ENCODE data around the gene DGKQ. TPM values are rescaled to one million over a fixed set of nuclear protein-coding genes. Genes with fewer than 3 reads are reported as not detected.

DGKQ gene
- polyA plus RNA-seq, 1 of the 3 experiments (the other 2 are of a cell fraction): 10.9 TPM

- 4% methylated on average over 5 of the region's 89 CpGs for WGBS (ENCODE audit: low lambda C conversion rate)
- TF ChIP-seq EP300 (IDR thresholded peaks at IDR 0.05; ENCODE audit: borderline replicate concordance in 1 of 2, low read depth in 1 of 2, low read length in 1 of 2) (no peak), ZBTB33 (IDR thresholded peaks at IDR 0.05; ENCODE audit: borderline replicate concordance, low read depth) (no peak), TAF1 (IDR thresholded peaks at IDR 0.05; ENCODE audit: borderline replicate concordance, low read depth, low read length) (0 out of 2 replicates have a peak, but pooled peaks have one; percentile 19), JUND (IDR thresholded peaks at IDR 0.05) (no peak)
- peak; percentile 79 for DNase-seq
- ChIA-PET CTCF (interaction anchor here (1.2 to 1.3 kb wide), 2 partner anchors 8 to 120 kb away, joined by 3 to 4 read pairs; no protein-coding TSS in a partner anchor), POLR2A (no interaction called here)
- H3K9me3 ChIP-seq: no peaks in the 10 kb centered on the region
- H3K27ac ChIP-seq (ENCODE audit: low read depth in 2 of 2, low read length in 1 of 2): no peak within 1 kb of the TSS
- peak within 1 kb of the TSS; percentile 93 for H3K4me2 ChIP-seq
- no peaks in the 10 kb centered on the region for H3K9me2 ChIP-seq
- peaks cover 38% of the 10 kb centered on the region for H3K27me3 ChIP-seq (ENCODE audit: insufficient read depth)
- H3F3A ChIP-seq (replicated peaks; ENCODE audit: insufficient read depth): peaks cover 11% of the 10 kb centered on the region
- H4K20me1 ChIP-seq (ENCODE audit: insufficient read depth): 0 out of 2 replicates have a peak, but pooled peaks cover 7% of the 10 kb centered on the region
- no peak within 1 kb of the TSS; the same call in 1 of the 2 replicates for H3K9ac ChIP-seq
- H3K36me3 ChIP-seq (replicated peaks in 1 of 2; ENCODE audit: control insufficient read depth in 1 of 2, insufficient read depth in 2 of 2, low read length in 1 of 2): no peaks in the 10 kb centered on the region
- H2AFZ ChIP-seq (ENCODE audit: low read depth): peak within 1 kb of the TSS; percentile 35; the same call in 1 of the 2 replicates
- H3K4me1 ChIP-seq (ENCODE audit: control insufficient read depth in 1 of 2, insufficient read depth in 2 of 2, low read depth in 1 of 2, low read length in 1 of 2): peaks cover 0 to 15% of the 10 kb centered on the region in 2 experiments; a peak in 1 of 4 replicates
- peak within 1 kb of the TSS; percentile 46 to 61 for H3K4me3 ChIP-seq (ENCODE audit: low read depth in 2 of 2, low read length in 1 of 2)
- H3K79me2 ChIP-seq (ENCODE audit: insufficient read depth): no peaks in the 10 kb centered on the region
Measured at GRCh38 chr4:1011022-1011665, 37.8 kb upstream of the DGKQ start, which contains the start of gene FGFRL1. Gene FGFRL1, plus strand, starts transcription at chr4:1011626. Its CDS starts 860 bp downstream, at chr4:1012486.

GRCh38 chr4:1010395-1011021, 37.1 kb upstream of the DGKQ start:
- peak overlapping the region; percentile 35; the same call in 1 of the 2 replicates for H2AFZ ChIP-seq (ENCODE audit: low read depth)
- peaks cover 0 to 15% of the 10 kb centered on the region in 2 experiments; a peak in 1 of 4 replicates for H3K4me1 ChIP-seq (ENCODE audit: control insufficient read depth in 1 of 2, insufficient read depth in 2 of 2, low read depth in 1 of 2, low read length in 1 of 2)
- H4K20me1 ChIP-seq (ENCODE audit: insufficient read depth): 0 out of 2 replicates have a peak, but pooled peaks cover 7% of the 10 kb centered on the region
- 3% methylated on average over 17 of the region's 36 CpGs for WGBS (ENCODE audit: low lambda C conversion rate)
- CTCF ChIA-PET: interaction anchor here (0.5 to 2.2 kb wide), 6 partner anchors 9 to 121 kb away, joined by 3 to 14 read pairs (median 3); partner anchors contain the start of gene IDUA
- peak; percentile 67 for TF ChIP-seq MAX (IDR thresholded peaks at IDR 0.05; ENCODE audit: low read depth)
- no peak for TF ChIP-seq YY1 (IDR thresholded peaks at IDR 0.05; ENCODE audit: low read depth)
- no peak for TF ChIP-seq SMC3 (IDR thresholded peaks at IDR 0.05; ENCODE audit: low read depth, low read length)
- no peak for TF ChIP-seq TAF1 (IDR thresholded peaks at IDR 0.05; ENCODE audit: borderline replicate concordance, low read depth, low read length)
- H3K9me2 ChIP-seq: no peaks in the 10 kb centered on the region
- H3K4me2 ChIP-seq: peak overlapping the region; percentile 93
- peak overlapping the region; percentile 32 to 46; a peak in 3 of 4 replicates for H3K4me3 ChIP-seq (ENCODE audit: low read depth in 2 of 2, low read length in 1 of 2)
- no peaks in the 10 kb centered on the region for H3K9me3 ChIP-seq
- POLR2A ChIA-PET: no interaction called here
- no peaks in the 10 kb centered on the region for H3K36me3 ChIP-seq (replicated peaks in 1 of 2; ENCODE audit: control insufficient read depth in 1 of 2, insufficient read depth in 2 of 2, low read length in 1 of 2)
- no peak for DNase-seq
- no peak overlapping the region for H3K27ac ChIP-seq (ENCODE audit: low read depth in 2 of 2, low read length in 1 of 2)
- H3K27me3 ChIP-seq (ENCODE audit: insufficient read depth): peaks cover 43% of the 10 kb centered on the region
- no peak overlapping the region for H3K9ac ChIP-seq
- no peaks in the 10 kb centered on the region for H3K79me2 ChIP-seq (ENCODE audit: insufficient read depth)
- peaks cover 11% of the 10 kb centered on the region for H3F3A ChIP-seq (replicated peaks; ENCODE audit: insufficient read depth)
